Smooth muscle cell (in vitro differentiated cells): Measurements from ENCODE around the gene NKX6-2. TPM values are rescaled to one million over a fixed set of nuclear protein-coding genes. Genes with fewer than 3 reads are reported as not detected.

Source experiments
- DNase-seq: peaks from one replicate; lab custom pipeline; 2025; ENCODE audit not compliant: unreplicated experiment; lab: John Stamatoyannopoulos, UW
- H2AFZ ChIP-seq: fragments of 200-600 bp; sonication (generic); 2 replicates; pipeline ENCODE4 v1.6.0; 2016; ENCODE audit warnings: antibody characterized with exemption, low read depth, mild to moderate bottlenecking
- H3F3A ChIP-seq: fragments of 200-600 bp; sonication (generic); 2 replicates; pipeline ENCODE4 v1.6.0; 2017; ENCODE audit warnings: antibody characterized with exemption, low read depth
- H3K27ac ChIP-seq: fragments of 200-600 bp; sonication (generic); 2 replicates; pipeline ENCODE4 v1.5.1; 2016; ENCODE audit warnings: low read depth, mild to moderate bottlenecking
- H3K27me3 ChIP-seq: fragments of 200-600 bp; sonication (generic); 2 replicates; pipeline ENCODE4 v1.6.1; 2016; ENCODE audit warnings: low read depth, mild to moderate bottlenecking
- H3K36me3 ChIP-seq: fragments of 200-600 bp; sonication (generic); 2 replicates; pipeline ENCODE4 v1.5.1; 2016; ENCODE audit warnings: low read depth
- H3K4me1 ChIP-seq: fragments of 200-600 bp; sonication (generic); 2 replicates; pipeline ENCODE4 v1.5.1; 2016; ENCODE audit warnings: low read depth
- H3K4me2 ChIP-seq: fragments of 200-600 bp; sonication (generic); 2 replicates; pipeline ENCODE4 v1.6.0; 2016; ENCODE audit warnings: mild to moderate bottlenecking
- H3K4me3 ChIP-seq: fragments of 200-600 bp; sonication (generic); 2 replicates; pipeline ENCODE4 v1.5.1; 2016; ENCODE audit warnings: mild to moderate bottlenecking
- H3K79me2 ChIP-seq: fragments of 200-600 bp; sonication (generic); 2 replicates; pipeline ENCODE4 v1.6.0; 2016; ENCODE audit warnings: low read depth, mild to moderate bottlenecking
- H3K9ac ChIP-seq: fragments of 200-600 bp; sonication (generic); 2 replicates; pipeline ENCODE4 v1.6.0; 2016; ENCODE audit warnings: low read depth
- H3K9me3 ChIP-seq: fragments of 200-600 bp; sonication (generic); replicated peaks from 2 replicates; pipeline ENCODE4 v1.5.1; 2016; ENCODE audit warnings: low read depth
- H4K20me1 ChIP-seq: fragments of 200-600 bp; sonication (generic); 2 replicates; pipeline ENCODE4 v1.6.0; 2016; ENCODE audit warnings: low read depth
- CTCF ChIP-seq: fragments of 200-600 bp; sonication (generic); IDR thresholded peaks from 2 replicates; pipeline ENCODE4 v1.5.1; 2017; ENCODE audit warnings: borderline replicate concordance, mild to moderate bottlenecking, antibody characterized with exemption; ENCODE audit not compliant: insufficient read depth, poor library complexity, severe bottlenecking
- WGBS: methylation state at CpG from one replicate; pipeline ENCODE4 v1.1.7; 2016; ENCODE audit warnings: low lambda C conversion rate; 5-methylcytosine and 5-hydroxymethylcytosine counted together
- polyA plus RNA-seq: library from polyadenylated mRNA; unstranded; fragments of >200 nt; fragmentation: Nextera tagmentation; extraction: Ambion mirVana; gene quantifications from 2 replicates; pipeline ENCODE4 v1.2.1, GENCODE V29; 2016
- total RNA-seq: library from RNA; depleted of rRNA; stranded (reverse); fragments of >200 nt; gene quantifications from 2 replicates; pipeline ENCODE4 v1.2.3, GENCODE V29; 2014

NKX6-2 gene
- total and polyA plus RNA-seq, 2 experiments from 2014 or later = 12.7 TPM; not detected in 1

GRCh38 chr10:132752378-132752777, 33.6 kb downstream of the NKX6-2 start:
- peaks cover 17% of the 10 kb centered on the region for H4K20me1 ChIP-seq
- WGBS = 100% methylated on average over 3 of the region's 20 CpGs
- no peaks in the 10 kb centered on the region for H3F3A ChIP-seq
- TF ChIP-seq CTCF = no peak
- H3K36me3 ChIP-seq = no peaks in the 10 kb centered on the region
- DNase-seq = no peak
- no peak overlapping the region for H2AFZ ChIP-seq
- no peak overlapping the region for H3K4me3 ChIP-seq
- H3K9me3 ChIP-seq = no peaks in the 10 kb centered on the region
- H3K4me2 ChIP-seq = no peak overlapping the region
- H3K4me1 ChIP-seq = peaks cover 4% of the 10 kb centered on the region
- no peaks in the 10 kb centered on the region for H3K27me3 ChIP-seq
- no peak overlapping the region for H3K27ac ChIP-seq
- H3K79me2 ChIP-seq = no peaks in the 10 kb centered on the region
- H3K9ac ChIP-seq = no peak overlapping the region

GRCh38 chr10:132750936-132751335, 35.0 kb downstream of the NKX6-2 start:
- Histone ChIP-seq H3K9me3 (no peaks in the 10 kb centered on the region), H3K27ac (no peak overlapping the region), H3K36me3 (no peaks in the 10 kb centered on the region), H3K27me3 (no peaks in the 10 kb centered on the region), H4K20me1 (peaks cover 31% of the 10 kb centered on the region), H2AFZ (no peak overlapping the region), H3K4me2 (no peak overlapping the region), H3K4me3 (no peak overlapping the region), H3K4me1 (peaks cover 18% of the 10 kb centered on the region), H3K79me2 (no peaks in the 10 kb centered on the region), H3K9ac (no peak overlapping the region), H3F3A (no peaks in the 10 kb centered on the region)
- TF ChIP-seq CTCF = no peak
- WGBS = 95% methylated on average over 14 of the region's 14 CpGs
- no peak for DNase-seq

- H3K27ac ChIP-seq = no peak overlapping the region
- H3K4me1 ChIP-seq = peaks cover 19% of the 10 kb centered on the region
- no peak for TF ChIP-seq CTCF
- no peak for DNase-seq
- no peaks in the 10 kb centered on the region for H3K9me3 ChIP-seq
- H3K4me3 ChIP-seq = no peak overlapping the region
- H4K20me1 ChIP-seq = peaks cover 47% of the 10 kb centered on the region
- no peaks in the 10 kb centered on the region for H3K27me3 ChIP-seq
- no peaks in the 10 kb centered on the region for H3K79me2 ChIP-seq
- H3K9ac ChIP-seq = no peak overlapping the region
- no peaks in the 10 kb centered on the region for H3F3A ChIP-seq
- no peak overlapping the region for H3K4me2 ChIP-seq
- WGBS = 96% methylated on average over 14 of the region's 22 CpGs
- no peak overlapping the region for H2AFZ ChIP-seq
- no peaks in the 10 kb centered on the region for H3K36me3 ChIP-seq
Observed at GRCh38 chr10:132749371-132749795, 36.6 kb downstream of the NKX6-2 start.
